Ishikawa (cell line): Measurements from ENCODE around the gene SATB2.

Experiments used
- CEBPB ChIP-seq: IDR thresholded peaks from 2 replicates; pipeline ENCODE4 v1.6.1; 2012
- CREB1 ChIP-seq: IDR thresholded peaks from 2 replicates; pipeline ENCODE4 v1.6.1; 2012; ENCODE audit warnings: low read depth
- EP300 ChIP-seq: IDR thresholded peaks from 2 replicates; pipeline ENCODE4 v1.6.1; 2012; ENCODE audit warnings: borderline replicate concordance
- FOXM1 ChIP-seq: IDR thresholded peaks from 2 replicates; pipeline ENCODE4 v1.6.1; 2012; ENCODE audit warnings: low read depth, borderline replicate concordance
- MAX ChIP-seq: IDR thresholded peaks from 2 replicates; pipeline ENCODE4 v1.6.1; 2012
- RAD21 ChIP-seq: IDR thresholded peaks from 2 replicates; pipeline ENCODE4 v1.6.1; 2012; ENCODE audit warnings: low read depth
- REST ChIP-seq: IDR thresholded peaks from 2 replicates; pipeline ENCODE4 v1.6.1; 2012; ENCODE audit warnings: low read depth, mild to moderate bottlenecking
- TAF1 ChIP-seq: IDR thresholded peaks from 2 replicates; pipeline ENCODE4 v1.6.1; 2012; ENCODE audit warnings: low read depth, mild to moderate bottlenecking
- TCF12 ChIP-seq: IDR thresholded peaks from 2 replicates; pipeline ENCODE4 v1.6.1; 2012; ENCODE audit warnings: low read depth
- TEAD4 ChIP-seq: IDR thresholded peaks from 2 replicates; pipeline ENCODE4 v1.6.1; 2012
- USF1 ChIP-seq: IDR thresholded peaks from 2 replicates; pipeline ENCODE4 v1.6.1; 2012
- YY1 ChIP-seq: IDR thresholded peaks from 2 replicates; pipeline ENCODE4 v1.6.1; 2012; ENCODE audit warnings: low read depth
- ZBTB7A ChIP-seq: IDR thresholded peaks from 2 replicates; pipeline ENCODE4 v1.6.1; 2012; ENCODE audit warnings: low read depth

GRCh38 chr2:199458009-199458805 lies 468 bp upstream of the SATB2 start:
- TF ChIP-seq CEBPB (no peak), TCF12 (no peak), FOXM1 (no peak), CREB1 (no peak), RAD21 (no peak), MAX (no peak; the same call in 1 of the 2 replicates), EP300 (no peak), REST (no peak), ZBTB7A (no peak), YY1 (no peak), TAF1 (no peak), USF1 (no peak), TEAD4 (no peak)
